HG03565 (cell line): ENCODE measurements around the gene ITM2B.

Experiments used
- ATAC-seq: cut with Tn5 transposase; IDR thresholded peaks from one replicate; pipeline ENCODE4 v1.9.1; 2021; ENCODE audit warnings: mild to moderate bottlenecking, moderate library complexity; ENCODE audit not compliant: unreplicated experiment

ITM2B gene

GRCh38 chr13:48255090-48255489, 22.1 kb downstream of the ITM2B start:
- no peak for ATAC-seq

GRCh38 chr13:48255954-48256353, 22.9 kb downstream of the ITM2B start:
- ATAC-seq: no peak

DNA sequence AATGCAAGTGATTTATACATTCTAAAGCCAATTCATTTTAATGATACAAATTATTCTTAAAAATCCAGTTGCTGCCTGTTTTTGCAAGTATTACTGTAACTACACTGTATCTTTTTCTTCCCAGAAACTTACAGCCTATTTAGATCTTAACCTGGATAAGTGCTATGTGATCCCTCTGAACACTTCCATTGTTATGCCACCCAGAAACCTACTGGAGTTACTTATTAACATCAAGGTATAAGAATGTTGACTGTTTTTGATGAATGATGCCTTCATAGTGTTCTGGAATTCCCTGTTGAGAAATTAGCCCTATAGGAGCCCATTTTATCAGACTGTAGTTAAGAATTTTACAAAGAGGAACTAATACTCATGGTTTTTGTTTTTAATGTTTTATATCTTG, 25.0 kb downstream of the ITM2B start:
- no peak for ATAC-seq

DNA sequence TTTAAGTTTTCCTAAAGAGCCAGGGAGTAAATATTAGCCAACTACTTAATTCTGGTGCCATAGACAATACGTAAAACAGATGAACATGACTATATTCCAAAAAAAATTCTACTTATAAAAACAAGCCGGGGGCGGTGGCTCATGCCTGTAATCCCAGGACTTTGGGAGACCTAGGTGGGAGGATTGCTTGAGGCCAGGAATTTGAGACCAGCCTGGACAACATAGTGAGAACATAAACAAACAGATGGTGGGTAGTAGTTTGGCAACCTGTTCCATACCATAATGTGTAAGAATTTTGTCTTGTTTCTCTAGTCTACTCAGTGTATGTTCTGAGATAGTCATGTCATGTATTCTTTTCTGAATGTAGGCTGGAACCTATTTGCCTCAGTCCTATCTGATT, 25.4 kb downstream of the ITM2B start:
- no peak for ATAC-seq

DNA sequence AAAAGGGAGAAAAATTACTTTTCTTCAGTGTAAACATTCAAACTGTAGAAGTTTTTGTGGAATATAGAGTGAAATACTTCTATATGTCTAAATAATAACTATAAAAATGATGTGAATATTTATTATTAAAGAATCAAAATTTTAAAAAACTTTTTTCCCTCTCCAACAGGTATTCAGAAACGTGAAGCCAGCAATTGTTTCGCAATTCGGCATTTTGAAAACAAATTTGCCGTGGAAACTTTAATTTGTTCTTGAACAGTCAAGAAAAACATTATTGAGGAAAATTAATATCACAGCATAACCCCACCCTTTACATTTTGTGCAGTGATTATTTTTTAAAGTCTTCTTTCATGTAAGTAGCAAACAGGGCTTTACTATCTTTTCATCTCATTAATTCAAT, 28.0 kb downstream of the ITM2B start:
- no peak for ATAC-seq

DNA sequence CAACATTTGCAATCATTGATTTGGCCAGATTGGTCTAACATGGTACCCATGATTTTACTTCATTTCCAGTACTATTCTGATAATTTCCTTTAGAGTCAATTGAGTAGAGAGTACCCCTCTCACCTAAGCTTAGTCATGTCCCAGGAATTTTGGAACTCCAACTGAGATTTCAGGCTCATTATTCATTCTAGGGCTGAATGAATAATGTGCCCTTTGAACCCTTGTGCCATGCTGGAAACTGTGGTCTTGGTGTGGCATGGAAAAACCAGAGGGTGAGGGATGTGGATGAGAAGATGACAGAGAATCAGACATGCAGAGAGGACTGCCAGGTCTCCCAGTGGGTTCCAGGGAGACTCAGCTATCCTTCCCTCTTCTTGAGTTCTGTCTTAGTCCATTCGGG, 30.2 kb downstream of the ITM2B start:
- ATAC-seq: no peak

GRCh38 chr13:48264058-48264457, 31.1 kb downstream of the ITM2B start:
- no peak for ATAC-seq

DNA sequence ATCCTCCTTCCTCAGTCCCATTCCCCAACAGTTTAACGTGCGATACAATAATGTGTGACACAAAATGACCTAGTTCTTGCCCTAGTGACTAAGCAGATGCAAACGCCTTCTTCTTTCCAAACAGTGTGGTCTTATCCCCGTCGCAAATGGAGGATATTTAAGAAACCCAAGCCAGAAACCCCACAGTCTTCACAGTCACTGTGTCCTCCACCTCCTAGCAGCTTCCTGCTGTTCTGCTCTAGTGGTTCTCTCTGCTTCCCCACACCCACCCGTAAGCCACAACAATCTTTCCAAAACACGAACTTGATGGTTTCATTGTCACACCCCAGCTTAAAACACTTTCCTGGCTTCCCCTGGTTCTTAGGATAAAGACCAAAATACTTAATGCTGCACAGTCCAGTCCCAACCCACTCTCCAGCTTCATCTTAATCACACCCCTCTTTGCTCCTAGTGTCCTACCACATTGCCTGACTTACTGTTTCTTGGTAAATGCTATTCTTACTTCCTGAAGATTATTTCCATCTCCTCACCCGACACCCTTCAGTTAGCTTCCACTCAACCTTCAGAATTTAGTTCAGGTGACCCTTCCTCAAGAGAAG, 32.3 kb downstream of the ITM2B start:
- ATAC-seq: peak; percentile 61

DNA sequence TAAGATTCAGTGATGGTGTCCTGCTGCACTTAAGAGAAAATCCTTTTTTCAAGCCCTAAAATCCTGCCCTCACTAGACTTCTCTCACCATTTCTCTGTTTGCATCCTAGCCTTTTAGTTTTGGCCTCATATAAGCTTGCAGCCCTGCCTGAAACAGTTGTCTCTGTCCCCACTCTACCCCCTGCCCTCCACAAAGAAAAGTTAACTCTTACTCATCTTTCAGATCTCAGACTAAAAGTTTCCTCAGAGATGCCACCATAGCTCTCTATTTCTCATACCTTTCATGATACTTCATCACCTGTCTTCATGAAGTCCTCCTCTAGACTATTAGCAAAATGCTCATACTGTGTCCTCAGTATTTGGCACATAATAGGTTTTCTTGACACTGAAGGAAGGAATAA, 33.1 kb downstream of the ITM2B start:
- ATAC-seq: no peak

- no peak for ATAC-seq
Observed at GRCh38 chr13:48266701-48267639, 34.0 kb downstream of the ITM2B start.

DNA sequence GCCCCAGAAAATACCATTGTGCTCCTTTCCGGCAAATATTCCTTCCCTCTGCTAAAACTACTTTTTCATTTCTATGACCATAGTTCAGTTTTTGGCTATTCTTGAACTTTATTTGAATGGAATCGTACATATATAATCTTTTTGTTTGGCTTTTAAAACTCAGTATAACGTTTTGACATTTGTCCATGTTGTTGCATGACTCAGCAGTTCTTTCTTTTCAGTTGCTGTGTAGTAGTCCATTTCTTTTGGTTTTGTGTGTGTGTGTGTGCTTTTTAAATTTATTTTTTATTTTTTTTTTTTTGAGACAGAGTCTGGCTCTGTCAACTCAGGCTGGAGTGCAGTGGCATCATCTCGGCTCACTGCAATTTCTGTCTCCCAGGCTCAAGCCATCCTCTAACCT, 35.0 kb downstream of the ITM2B start:
- no peak for ATAC-seq

- ATAC-seq: no peak
Observed at GRCh38 chr13:48273346-48273745, 40.3 kb downstream of the ITM2B start.

- ATAC-seq: no peak
Observed at GRCh38 chr13:48275507-48275906, 42.5 kb downstream of the ITM2B start.

DNA sequence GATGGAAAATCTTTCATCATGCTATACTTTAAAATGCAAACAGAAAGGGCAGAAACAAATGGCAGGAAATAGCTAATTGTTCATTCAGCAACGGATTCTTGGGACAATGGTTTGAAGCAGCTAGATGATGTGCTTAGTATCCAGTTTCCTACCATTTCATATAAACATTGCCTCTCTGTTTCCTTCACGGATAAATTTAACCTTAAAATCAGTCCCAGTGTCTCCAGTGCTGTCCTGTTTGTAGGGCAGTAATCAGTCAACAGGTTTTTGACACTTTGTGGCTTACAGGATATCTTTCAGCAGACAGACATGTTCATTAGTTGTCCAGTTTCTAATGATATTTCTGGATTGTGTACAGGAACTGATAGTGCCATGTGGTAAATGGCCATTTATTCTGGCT, 45.8 kb downstream of the ITM2B start:
- no peak for ATAC-seq

- ATAC-seq: no peak
Observed at GRCh38 chr13:48281556-48281955, 48.5 kb downstream of the ITM2B start.

DNA sequence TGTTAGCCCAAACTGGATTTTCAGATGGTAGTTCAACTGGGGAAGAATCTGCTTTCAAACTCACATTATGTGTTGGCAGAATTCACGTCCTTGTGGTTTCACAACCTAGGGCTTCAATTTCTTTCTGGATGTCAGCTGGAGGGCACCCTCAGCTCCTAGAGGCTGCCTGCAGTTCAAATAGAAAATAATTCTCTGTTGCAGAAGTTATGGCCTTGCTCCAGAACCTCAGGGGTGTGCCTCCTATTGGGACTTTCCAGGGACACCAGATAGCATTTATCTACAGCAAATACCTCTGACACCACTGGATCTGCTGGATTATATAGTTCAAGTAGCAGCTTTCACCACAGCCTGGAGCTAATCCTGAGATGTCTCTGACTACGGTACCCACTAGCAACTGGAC, 58.7 kb downstream of the ITM2B start:
- no peak for ATAC-seq

GRCh38 chr13:48292650-48293049, 59.6 kb downstream of the ITM2B start:
- no peak for ATAC-seq

GRCh38 chr13:48294653-48295052, 61.6 kb downstream of the ITM2B start:
- ATAC-seq: no peak

DNA sequence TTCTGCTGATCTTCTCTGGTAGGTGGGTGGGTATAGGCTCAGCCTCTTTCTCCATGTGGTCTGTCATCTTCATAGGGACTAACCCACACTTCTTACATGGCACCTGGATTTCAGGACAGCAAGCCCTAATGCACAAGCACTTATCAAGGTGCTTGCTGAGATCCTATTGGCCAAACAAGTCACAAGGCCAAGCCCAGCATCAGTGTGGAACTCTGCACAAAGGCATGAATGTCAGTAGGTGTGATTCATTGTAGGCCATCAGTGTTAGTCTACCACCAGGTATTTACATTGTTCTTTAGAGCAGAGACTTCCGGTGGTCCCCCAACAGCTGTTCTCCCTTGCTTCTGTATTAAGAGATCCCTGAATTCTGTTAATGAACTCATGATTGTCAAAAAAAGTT, 62.3 kb downstream of the ITM2B start:
- no peak for ATAC-seq

GRCh38 chr13:48296528-48296927, 63.5 kb downstream of the ITM2B start:
- no peak for ATAC-seq

DNA sequence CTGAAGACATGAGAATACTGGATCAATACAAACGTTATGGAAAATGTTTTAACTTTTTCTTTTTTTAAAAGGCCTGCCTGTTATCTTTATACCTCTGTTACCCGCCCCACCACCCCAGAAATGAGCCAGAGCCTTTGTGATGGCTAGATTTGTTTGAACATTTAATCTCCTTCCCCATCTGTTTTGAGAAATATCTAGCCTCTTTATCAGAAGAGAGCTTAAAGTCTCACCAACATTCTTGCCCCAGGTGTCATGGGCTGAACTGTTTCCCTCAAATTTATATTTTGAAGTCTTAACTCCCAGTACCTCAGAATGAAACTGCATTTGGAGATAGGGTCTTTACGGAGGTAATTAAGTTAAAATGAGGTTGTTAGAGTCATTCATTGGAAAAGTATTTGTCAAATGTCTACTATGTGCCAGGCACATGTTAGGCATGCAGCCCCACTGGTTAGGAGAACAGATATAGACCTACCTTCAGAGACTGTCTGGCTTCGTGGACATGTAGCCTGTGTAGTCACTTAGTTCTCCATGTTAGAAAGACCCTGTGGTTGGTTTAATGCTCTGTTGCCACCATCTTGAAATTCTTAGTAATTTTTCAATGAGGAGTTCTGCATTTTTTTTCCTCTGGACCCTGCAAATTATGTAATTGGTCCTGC, 64.3 kb downstream of the ITM2B start:
- no peak for ATAC-seq

DNA sequence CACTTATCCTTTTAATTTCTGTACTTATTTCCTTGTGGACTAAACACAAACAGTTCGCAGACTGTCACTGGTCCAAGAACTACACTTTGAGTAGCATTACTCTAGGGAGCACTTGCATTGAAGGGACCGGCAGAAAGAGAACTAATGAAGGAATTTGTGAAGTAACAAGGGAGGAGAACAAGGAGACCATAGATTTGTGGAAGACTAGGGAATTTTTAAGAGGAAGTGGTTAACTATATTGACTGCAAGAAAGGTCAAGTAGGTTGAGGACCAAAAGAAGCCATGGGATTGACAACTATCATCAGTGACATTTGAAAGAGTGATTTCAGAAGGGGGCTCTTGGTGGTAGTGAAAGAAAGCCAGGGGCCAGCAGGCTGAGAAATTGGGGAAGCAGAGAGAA, 66.6 kb downstream of the ITM2B start:
- ATAC-seq: no peak
